ENCODE measurements around the gene GALNT6.

GALNT6 gene

DNA sequence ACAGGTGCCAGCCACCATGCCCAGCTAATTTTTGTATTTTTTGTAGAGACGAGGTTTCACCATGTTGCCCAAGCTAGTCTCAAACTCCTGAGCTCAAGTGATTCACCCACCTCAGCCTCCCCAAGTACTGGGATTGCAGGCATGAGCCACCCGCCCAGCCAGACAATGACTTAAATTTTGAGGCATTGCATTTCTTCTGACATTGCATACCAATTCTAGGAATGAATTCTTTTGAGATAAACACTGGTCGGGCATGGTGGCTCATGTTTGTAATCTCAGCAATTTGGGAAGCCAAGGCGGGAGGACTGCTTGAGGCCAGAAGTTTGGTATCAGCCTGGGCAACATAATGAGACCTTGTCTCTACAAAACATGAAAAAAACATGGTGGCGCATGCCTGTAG, 42.2 kb downstream of the GALNT6 start:
- TF ChIP-seq CTCF (IDR thresholded peaks at IDR 0.05; ENCODE audit: control insufficient read depth, insufficient read depth, low read depth, low read length, missing control alignments) = no peak
- H3K4me3 ChIP-seq (ENCODE audit: control insufficient read depth, low read depth, low read length) = no peak overlapping the region
- peak; percentile 75 for DNase-seq (ENCODE audit: low read depth)

GRCh38 chr12:51348116-51348515, 43.1 kb downstream of the GALNT6 start:
- H3K4me3 ChIP-seq (ENCODE audit: control insufficient read depth, low read depth, low read length) = no peak overlapping the region
- TF ChIP-seq CTCF (IDR thresholded peaks at IDR 0.05; ENCODE audit: control insufficient read depth, insufficient read depth, low read depth, low read length, missing control alignments) = no peak

GRCh38 chr12:51346581-51346980, 44.6 kb downstream of the GALNT6 start, which contains the start of gene CELA1:
Gene CELA1 (minus strand): TSS chr12:51346679. CDS start chr12:51346638, 41 bp downstream.
- no peak for TF ChIP-seq CTCF (IDR thresholded peaks at IDR 0.05; ENCODE audit: control insufficient read depth, insufficient read depth, low read depth, low read length, missing control alignments)
- DNase-seq (ENCODE audit: low read depth) = no peak
- H3K4me3 ChIP-seq (ENCODE audit: control insufficient read depth, low read depth, low read length) = no peak within 1 kb of the TSS

More at GRCh38 chr12:51348116-51348515, 43.1 kb downstream of the GALNT6 start:
- DNase-seq (ENCODE audit: low read depth) = no peak

DNA sequence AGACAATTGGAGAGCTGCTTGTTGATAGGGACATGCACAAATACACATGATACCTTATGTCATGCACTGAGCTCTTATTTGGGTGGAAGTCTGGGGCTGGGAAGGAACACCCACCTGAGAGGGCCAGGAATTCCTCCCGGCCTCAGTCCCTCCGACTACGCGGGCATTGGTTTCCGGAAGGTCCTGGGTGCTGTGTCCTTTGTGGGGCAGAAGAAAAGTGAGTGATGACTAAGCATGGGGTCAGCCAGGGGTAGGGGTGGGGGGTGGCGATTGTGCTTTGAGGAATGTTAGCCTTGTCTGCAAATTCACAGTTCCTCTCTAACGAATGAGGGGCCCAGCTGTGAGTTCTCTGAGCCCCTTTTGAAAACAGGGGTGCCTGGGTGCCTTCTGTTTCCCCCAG, 45.5 kb downstream of the GALNT6 start:
- no peak for TF ChIP-seq CTCF (IDR thresholded peaks at IDR 0.05; ENCODE audit: control insufficient read depth, insufficient read depth, low read depth, low read length, missing control alignments)
- no peak for DNase-seq (ENCODE audit: low read depth)
- H3K4me3 ChIP-seq (ENCODE audit: control insufficient read depth, low read depth, low read length) = no peak overlapping the region

DNA sequence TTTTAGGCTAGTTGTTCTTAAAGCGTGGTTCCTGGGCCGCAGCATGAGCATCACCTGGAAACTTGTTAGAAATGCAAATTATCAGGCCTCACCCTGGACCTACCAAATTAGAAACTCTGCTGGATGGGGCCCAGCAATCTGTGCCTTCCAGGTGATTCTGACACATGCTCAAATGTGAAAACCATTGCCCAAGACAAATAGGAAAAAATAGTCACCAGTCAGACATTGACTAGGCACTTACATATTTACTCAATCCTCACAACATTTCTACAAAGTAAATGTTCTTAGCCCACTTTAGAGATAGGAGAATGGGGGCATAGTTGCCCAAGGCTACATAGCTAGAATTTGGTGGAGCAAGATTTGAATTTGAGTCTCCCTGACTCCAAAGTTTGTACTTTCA, 48.0 kb downstream of the GALNT6 start:
- no peak overlapping the region for H3K4me3 ChIP-seq (ENCODE audit: control insufficient read depth, low read depth, low read length)
- TF ChIP-seq CTCF (IDR thresholded peaks at IDR 0.05; ENCODE audit: control insufficient read depth, insufficient read depth, low read depth, low read length, missing control alignments) = no peak
- DNase-seq (ENCODE audit: low read depth) = no peak

- no peak for TF ChIP-seq CTCF (IDR thresholded peaks at IDR 0.05; ENCODE audit: control insufficient read depth, insufficient read depth, low read depth, low read length, missing control alignments)
- H3K4me3 ChIP-seq (ENCODE audit: control insufficient read depth, low read depth, low read length) = no peak overlapping the region
- DNase-seq (ENCODE audit: low read depth) = no peak
These were observed 48.8 kb downstream of the GALNT6 start for GRCh38 chr12:51342416-51342815.

Measured in AG09309 (cell line).